ENCODE data around the gene NDUFS6. TPM values are rescaled to one million over a fixed set of nuclear protein-coding genes. Genes with fewer than 3 reads are reported as not detected.
A peak's percentile ranks its signal among the peaks of the same experiment; 100 is the strongest.

Gene NDUFS6
- total RNA-seq, 1 donor from 2014 or later: 20.7 TPM

- intact Hi-C loops (cut with DNase I): no loop called here
- ATAC-seq (no peak), DNase-seq (ENCODE audit: low spot score) (peak; percentile 46)
Observed at GRCh38 chr5:1763960-1764605, 37.1 kb upstream of the NDUFS6 start.

- intact Hi-C loops (cut with DNase I): no loop called here
- peak; percentile 31 for DNase-seq (ENCODE audit: low spot score)
- no peak for ATAC-seq
Observed at GRCh38 chr5:1764606-1764960, 36.6 kb upstream of the NDUFS6 start.

- ATAC-seq: no peak
Observed at GRCh38 chr5:1765141-1765879, 35.9 kb upstream of the NDUFS6 start.

GRCh38 chr5:1765880-1766235 is 35.3 kb upstream of the NDUFS6 start:
- intact Hi-C loops (cut with DNase I): no loop called here
- DNase-seq (ENCODE audit: low spot score) (peak; percentile 8), ATAC-seq (no peak)

More at GRCh38 chr5:1765141-1765879, 35.9 kb upstream of the NDUFS6 start:
- peak; percentile 34 for DNase-seq (ENCODE audit: low spot score)
- intact Hi-C loops (cut with DNase I): no loop called here

GRCh38 chr5:1767524-1768282 is 33.5 kb upstream of the NDUFS6 start:
- ATAC-seq (no peak), DNase-seq (ENCODE audit: low spot score) (no peak)
- intact Hi-C loops (cut with DNase I): no loop called here

- intact Hi-C loops (cut with DNase I): no loop called here
- no peak for ATAC-seq
- no peak for DNase-seq (ENCODE audit: low spot score)
Observed at GRCh38 chr5:1768283-1769000, 32.8 kb upstream of the NDUFS6 start.

GRCh38 chr5:1769017-1769640 is 32.1 kb upstream of the NDUFS6 start:
- ATAC-seq (no peak), DNase-seq (ENCODE audit: low spot score) (no peak)
- intact Hi-C loops (cut with DNase I): no loop called here

- no peak for DNase-seq (ENCODE audit: low spot score)
- ATAC-seq: no peak
- intact Hi-C loops (cut with DNase I): no loop called here
Observed at GRCh38 chr5:1769752-1770442, 31.3 kb upstream of the NDUFS6 start.

- DNase-seq (ENCODE audit: low spot score) (no peak), ATAC-seq (no peak)
- intact Hi-C loops (cut with DNase I): no loop called here
Observed at GRCh38 chr5:1770443-1770802, 30.8 kb upstream of the NDUFS6 start.

GRCh38 chr5:1771149-1772065 is 29.8 kb upstream of the NDUFS6 start:
- ATAC-seq: no peak
- intact Hi-C loops (cut with DNase I): no loop called here
- no peak for DNase-seq (ENCODE audit: low spot score)

- intact Hi-C loops (cut with DNase I): no loop called here
- ATAC-seq: no peak
Observed at GRCh38 chr5:1772634-1773033, 28.6 kb upstream of the NDUFS6 start.

GRCh38 chr5:1776831-1777230 is 24.4 kb upstream of the NDUFS6 start:
- intact Hi-C loops (cut with DNase I): no loop called here
- ATAC-seq (no peak), DNase-seq (ENCODE audit: low spot score) (no peak)

More at GRCh38 chr5:1772634-1773033, 28.6 kb upstream of the NDUFS6 start:
- no peak for DNase-seq (ENCODE audit: low spot score)

- intact Hi-C loops (cut with DNase I): no loop called here
- ATAC-seq (no peak), DNase-seq (ENCODE audit: low spot score) (no peak)
Observed at GRCh38 chr5:1777281-1778137, 23.7 kb upstream of the NDUFS6 start.

GRCh38 chr5:1778138-1779020 is 22.8 kb upstream of the NDUFS6 start:
- intact Hi-C loops (cut with DNase I): no loop called here
- ATAC-seq (no peak), DNase-seq (ENCODE audit: low spot score) (peak; percentile 23)

GRCh38 chr5:1779021-1779680 is 22.1 kb upstream of the NDUFS6 start:
- intact Hi-C loops (cut with DNase I): no loop called here

More at GRCh38 chr5:1779021-1779680, 22.1 kb upstream of the NDUFS6 start:
- no peak for ATAC-seq
- DNase-seq (ENCODE audit: low spot score): peak; percentile 55
